ENCODE measurements around the gene CEBPE.

The CEBPE gene

GRCh38 chr14:23074906-23075305, 44.1 kb downstream of the CEBPE start:
- no peak for DNase-seq

- no peak for DNase-seq
Observed at GRCh38 chr14:23071921-23072539, 47.0 kb downstream of the CEBPE start.

DNA sequence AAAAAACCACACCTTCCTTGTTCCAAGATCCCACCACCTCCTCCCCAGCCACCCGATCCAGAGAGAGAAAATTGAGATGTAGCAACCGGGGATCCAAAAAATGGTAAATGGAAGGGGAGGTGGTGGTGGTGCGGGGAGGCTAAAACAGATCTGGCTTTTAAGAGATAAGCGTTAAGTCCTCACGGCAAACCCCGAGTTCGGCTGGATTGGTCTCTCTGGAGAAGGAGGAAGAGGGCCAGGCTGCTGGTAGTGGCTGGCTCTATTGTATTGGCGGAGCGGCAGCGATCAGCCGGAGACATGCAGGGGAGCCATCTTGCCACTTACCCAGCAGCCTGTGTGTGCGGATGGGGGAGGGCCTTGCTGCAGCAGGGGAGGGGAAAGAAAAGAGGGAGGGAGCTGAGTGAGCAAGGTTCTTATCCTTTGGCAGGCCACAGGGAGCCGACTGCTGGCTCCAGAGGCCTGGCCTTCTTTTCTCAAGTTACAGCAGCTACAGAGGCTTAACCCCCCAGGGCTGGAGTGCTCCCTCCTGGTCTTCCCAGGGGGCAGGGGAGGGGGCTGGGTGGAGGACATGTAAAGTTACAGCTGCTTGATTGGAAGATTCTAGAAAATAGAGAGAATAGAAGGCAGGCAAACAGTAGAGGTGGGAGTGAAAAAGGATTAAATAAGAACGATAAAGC, 47.7 kb downstream of the CEBPE start:
- no peak for DNase-seq

GRCh38 chr14:23070262-23071129, 48.6 kb downstream of the CEBPE start:
- DNase-seq = no peak

DNA sequence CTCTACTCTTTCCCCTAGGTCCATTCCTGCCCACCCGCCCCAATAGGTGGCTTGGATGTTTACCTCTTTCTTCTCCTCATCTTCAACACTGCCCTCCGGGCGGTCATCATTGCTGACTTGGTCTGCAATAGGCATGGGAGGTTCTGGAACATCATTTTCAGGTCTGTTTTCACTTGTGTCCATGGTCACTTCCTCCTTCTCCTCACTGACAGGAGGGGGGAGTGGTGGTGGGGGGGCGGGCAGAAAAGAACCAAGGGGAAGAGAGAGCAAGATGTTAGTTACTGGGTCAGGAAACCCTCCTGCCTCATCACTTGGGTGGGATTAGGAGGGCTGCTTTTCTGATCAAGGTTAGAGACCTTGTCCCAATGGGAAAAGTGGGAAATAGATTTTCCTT, 49.6 kb downstream of the CEBPE start:
- DNase-seq = no peak

GRCh38 chr14:23068789-23069412, 50.2 kb downstream of the CEBPE start:
- no peak for DNase-seq

GRCh38 chr14:23067847-23068788, 50.9 kb downstream of the CEBPE start:
- DNase-seq = no peak
